Central memory CD8-positive, alpha-beta T cell (primary cell): Measurements from ENCODE around the gene FREM1.

Experiments used
- ATAC-seq: fragments of 150-1000 bp; cut with Tn5 transposase; replicated peaks from 2 replicates; pipeline ENCODE4 v1.10.0; 2022; ENCODE audit warnings: mild to moderate bottlenecking, moderate FRiP score, moderate number of reproducible peaks; ENCODE audit not compliant: poor library complexity, severe bottlenecking; ENCODE audit errors: extremely low read depth
- DNase-seq, 2 donors: peaks; one replicate each; pipeline ENCODE4 v3.0.0; 2021; ENCODE audit warnings: low spot score in 2 of 2
- H3K27ac Mint-ChIP-seq: one replicate; pipeline ENCODE4 v1.8.0; 2022; ENCODE audit warnings: low read depth, mild to moderate bottlenecking, moderate library complexity, mixed read lengths
- H3K27me3 Mint-ChIP-seq: one replicate; pipeline ENCODE4 v1.8.0; 2022; ENCODE audit warnings: mixed read lengths
- H3K36me3 Mint-ChIP-seq: one replicate; pipeline ENCODE4 v1.8.0; 2022; ENCODE audit warnings: mild to moderate bottlenecking, moderate library complexity, mixed read lengths; ENCODE audit not compliant: insufficient read depth
- H3K4me1 Mint-ChIP-seq: one replicate; pipeline ENCODE4 v1.8.0; 2022; ENCODE audit warnings: mixed read lengths
- H3K4me3 Mint-ChIP-seq: one replicate; pipeline ENCODE4 v1.8.0; 2022; ENCODE audit warnings: mild to moderate bottlenecking, moderate library complexity, mixed read lengths
- H3K9me3 Mint-ChIP-seq: one replicate; pipeline ENCODE4 v1.8.0; 2022; ENCODE audit warnings: mixed read lengths

The FREM1 gene

GRCh38 chr9:14692470-14693250 is 217.6 kb downstream of the FREM1 start:
- Mint-ChIP-seq H3K9me3 (no peaks in the 10 kb centered on the region), H3K4me1 (peaks cover 38% of the 10 kb centered on the region), H3K27ac (peak overlapping the region; percentile 94), H3K27me3 (no peaks in the 10 kb centered on the region), H3K36me3 (peaks cover 13% of the 10 kb centered on the region), H3K4me3 (peak overlapping the region; percentile 94)
- ATAC-seq (peak; percentile 52), DNase-seq (no peak)

DNA sequence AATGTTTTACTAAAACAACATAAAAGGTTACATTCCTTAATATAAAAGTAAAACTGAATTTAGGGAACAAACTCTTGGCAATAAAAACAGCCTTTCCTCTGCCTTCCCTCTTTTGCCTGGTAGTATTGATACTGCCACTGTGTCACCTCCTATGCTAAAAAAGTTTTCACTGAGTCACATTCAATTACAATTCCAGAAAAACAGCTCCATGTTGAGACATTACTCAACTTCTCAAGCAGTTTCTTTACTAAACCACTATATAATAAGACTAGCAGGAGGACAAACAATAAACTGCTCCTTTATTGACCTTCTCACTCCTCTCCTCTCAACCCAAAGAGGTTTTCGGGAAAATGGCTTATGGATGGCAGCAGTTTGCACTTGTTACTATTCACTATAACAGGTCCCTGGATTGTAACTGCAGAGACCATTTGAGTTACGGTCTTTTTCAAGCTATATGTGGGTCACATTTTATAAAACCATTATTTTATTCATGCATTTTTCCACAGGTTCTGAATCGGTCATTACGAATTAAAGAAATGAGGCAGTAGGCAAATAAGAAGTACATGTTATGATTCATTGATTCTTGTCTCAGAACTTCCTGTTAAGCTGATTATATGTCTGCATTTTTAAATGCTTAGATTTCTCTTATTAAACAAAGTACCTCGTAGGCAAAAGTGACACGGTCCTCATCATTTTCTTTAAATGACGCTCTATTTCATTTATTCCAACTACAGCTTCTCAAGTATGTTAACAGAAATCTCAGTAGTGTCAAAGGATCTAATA is 219.1 kb downstream of the FREM1 start:
- Mint-ChIP-seq H3K4me3 (no peak overlapping the region), H3K4me1 (peaks cover 38% of the 10 kb centered on the region), H3K27me3 (no peaks in the 10 kb centered on the region), H3K27ac (no peak overlapping the region), H3K9me3 (no peaks in the 10 kb centered on the region), H3K36me3 (peaks cover 13% of the 10 kb centered on the region)
- ATAC-seq, result no peak
- no peak for DNase-seq

GRCh38 chr9:14687042-14687719 is 223.0 kb downstream of the FREM1 start:
- Mint-ChIP-seq H3K9me3 (no peaks in the 10 kb centered on the region), H3K27me3 (no peaks in the 10 kb centered on the region), H3K4me3 (no peak overlapping the region), H3K36me3 (peaks cover 7% of the 10 kb centered on the region), H3K27ac (no peak overlapping the region), H3K4me1 (peaks cover 36% of the 10 kb centered on the region)
- no peak for DNase-seq
- ATAC-seq, result no peak

- ATAC-seq, result no peak
- Mint-ChIP-seq H3K27ac (no peak overlapping the region), H3K9me3 (no peaks in the 10 kb centered on the region), H3K36me3 (peaks cover 7% of the 10 kb centered on the region), H3K4me1 (peaks cover 43% of the 10 kb centered on the region), H3K27me3 (no peaks in the 10 kb centered on the region), H3K4me3 (no peak overlapping the region)
- DNase-seq, result no peak
Measured at GRCh38 chr9:14686168-14686567, 224.1 kb downstream of the FREM1 start.
